ENCODE measurements around the gene ATP2A3.

Gene ATP2A3

GRCh38 chr17:3927628-3928340 lies 36.5 kb downstream of the ATP2A3 start:
- no peaks in the 10 kb centered on the region for H3K36me3 ChIP-seq (ENCODE audit: insufficient read depth, low read length)
- DNase-seq (ENCODE audit: low read depth, low spot score), result no peak

GRCh38 chr17:3926860-3927627 lies 37.2 kb downstream of the ATP2A3 start:
- no peak for DNase-seq (ENCODE audit: low read depth, low spot score)
- no peak for TF ChIP-seq FOXP2 (optimal IDR thresholded peaks at IDR 0.05; ENCODE audit: control extremely low read depth, extremely low read length, insufficient read depth)
- no peak for TF ChIP-seq EZH2 (IDR thresholded peaks at IDR 0.05)
- no peak for TF ChIP-seq POLR2AphosphoS5 (IDR thresholded peaks at IDR 0.05; ENCODE audit: borderline replicate concordance, low read depth, low read length)
- no peak overlapping the region for H3K27ac ChIP-seq
- no peaks in the 10 kb centered on the region for H3K36me3 ChIP-seq (ENCODE audit: insufficient read depth, low read length)
- H3K9me3 ChIP-seq (ENCODE audit: low read depth, low read length), result no peaks in the 10 kb centered on the region
- H3K4me3 ChIP-seq, result no peak overlapping the region
- H3K9ac ChIP-seq (ENCODE audit: insufficient read length), result no peak overlapping the region

More at GRCh38 chr17:3927628-3928340, 36.5 kb downstream of the ATP2A3 start:
- no peak overlapping the region for H3K9ac ChIP-seq (ENCODE audit: insufficient read length)
- no peak overlapping the region for H3K4me3 ChIP-seq
- H3K9me3 ChIP-seq (ENCODE audit: low read depth, low read length), result no peaks in the 10 kb centered on the region
- H3K27ac ChIP-seq, result no peak overlapping the region
- no peak for TF ChIP-seq EZH2 (IDR thresholded peaks at IDR 0.05)
- TF ChIP-seq FOXP2 (optimal IDR thresholded peaks at IDR 0.05; ENCODE audit: control extremely low read depth, extremely low read length, insufficient read depth), result no peak
- no peak for TF ChIP-seq POLR2AphosphoS5 (IDR thresholded peaks at IDR 0.05; ENCODE audit: borderline replicate concordance, low read depth, low read length)

- Histone ChIP-seq H3K27ac (no peak overlapping the region), H3K36me3 (ENCODE audit: insufficient read depth, low read length) (no peaks in the 10 kb centered on the region), H3K9me3 (ENCODE audit: low read depth, low read length) (no peaks in the 10 kb centered on the region), H3K4me3 (no peak overlapping the region), H3K9ac (ENCODE audit: insufficient read length) (no peak overlapping the region)
- no peak for TF ChIP-seq POLR2AphosphoS5 (IDR thresholded peaks at IDR 0.05; ENCODE audit: borderline replicate concordance, low read depth, low read length)
- no peak for DNase-seq (ENCODE audit: low read depth, low spot score)
These were observed 38.4 kb downstream of the ATP2A3 start for GRCh38 chr17:3925684-3926485.

- no peak for DNase-seq (ENCODE audit: low read depth, low spot score)
- Histone ChIP-seq H3K36me3 (ENCODE audit: insufficient read depth, low read length) (no peaks in the 10 kb centered on the region), H3K9me3 (ENCODE audit: low read depth, low read length) (no peaks in the 10 kb centered on the region), H3K27ac (no peak overlapping the region), H3K9ac (ENCODE audit: insufficient read length) (no peak overlapping the region), H3K4me3 (no peak overlapping the region)
- TF ChIP-seq FOXP2 (optimal IDR thresholded peaks at IDR 0.05; ENCODE audit: control extremely low read depth, extremely low read length, insufficient read depth), result no peak
- TF ChIP-seq POLR2AphosphoS5 (IDR thresholded peaks at IDR 0.05; ENCODE audit: borderline replicate concordance, low read depth, low read length), result no peak
- no peak for TF ChIP-seq EZH2 (IDR thresholded peaks at IDR 0.05)
These were observed 39.5 kb downstream of the ATP2A3 start for GRCh38 chr17:3924512-3925350.

- no peak overlapping the region for H3K4me3 ChIP-seq
- TF ChIP-seq FOXP2 (optimal IDR thresholded peaks at IDR 0.05; ENCODE audit: control extremely low read depth, extremely low read length, insufficient read depth), result no peak
- TF ChIP-seq POLR2AphosphoS5 (IDR thresholded peaks at IDR 0.05; ENCODE audit: borderline replicate concordance, low read depth, low read length), result no peak
- no peak for TF ChIP-seq EZH2 (IDR thresholded peaks at IDR 0.05)
- no peaks in the 10 kb centered on the region for H3K9me3 ChIP-seq (ENCODE audit: low read depth, low read length)
- H3K36me3 ChIP-seq (ENCODE audit: insufficient read depth, low read length), result no peaks in the 10 kb centered on the region
- DNase-seq (ENCODE audit: low read depth, low spot score), result no peak
- H3K27ac ChIP-seq, result no peak overlapping the region
- H3K9ac ChIP-seq (ENCODE audit: insufficient read length), result no peak overlapping the region
These were observed 40.6 kb downstream of the ATP2A3 start for GRCh38 chr17:3923466-3924190.

- H3K9me3 ChIP-seq (ENCODE audit: low read depth, low read length), result no peaks in the 10 kb centered on the region
- no peak overlapping the region for H3K27ac ChIP-seq
- H3K9ac ChIP-seq (ENCODE audit: insufficient read length), result no peak overlapping the region
- DNase-seq (ENCODE audit: low read depth, low spot score), result no peak
- TF ChIP-seq EZH2 (IDR thresholded peaks at IDR 0.05) (no peak), POLR2AphosphoS5 (IDR thresholded peaks at IDR 0.05; ENCODE audit: borderline replicate concordance, low read depth, low read length) (no peak), FOXP2 (optimal IDR thresholded peaks at IDR 0.05; ENCODE audit: control extremely low read depth, extremely low read length, insufficient read depth) (no peak)
- no peak overlapping the region for H3K4me3 ChIP-seq
- H3K36me3 ChIP-seq (ENCODE audit: insufficient read depth, low read length), result no peaks in the 10 kb centered on the region
These were observed 41.5 kb downstream of the ATP2A3 start for GRCh38 chr17:3922765-3923164.
